ENCODE data around the gene KBTBD3.

Gene KBTBD3, protein sequence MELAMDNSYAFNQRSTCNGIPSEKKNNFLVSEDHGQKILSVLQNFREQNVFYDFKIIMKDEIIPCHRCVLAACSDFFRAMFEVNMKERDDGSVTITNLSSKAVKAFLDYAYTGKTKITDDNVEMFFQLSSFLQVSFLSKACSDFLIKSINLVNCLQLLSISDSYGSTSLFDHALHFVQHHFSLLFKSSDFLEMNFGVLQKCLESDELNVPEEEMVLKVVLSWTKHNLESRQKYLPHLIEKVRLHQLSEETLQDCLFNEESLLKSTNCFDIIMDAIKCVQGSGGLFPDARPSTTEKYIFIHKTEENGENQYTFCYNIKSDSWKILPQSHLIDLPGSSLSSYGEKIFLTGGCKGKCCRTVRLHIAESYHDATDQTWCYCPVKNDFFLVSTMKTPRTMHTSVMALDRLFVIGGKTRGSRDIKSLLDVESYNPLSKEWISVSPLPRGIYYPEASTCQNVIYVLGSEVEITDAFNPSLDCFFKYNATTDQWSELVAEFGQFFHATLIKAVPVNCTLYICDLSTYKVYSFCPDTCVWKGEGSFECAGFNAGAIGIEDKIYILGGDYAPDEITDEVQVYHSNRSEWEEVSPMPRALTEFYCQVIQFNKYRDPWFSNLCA

DNA sequence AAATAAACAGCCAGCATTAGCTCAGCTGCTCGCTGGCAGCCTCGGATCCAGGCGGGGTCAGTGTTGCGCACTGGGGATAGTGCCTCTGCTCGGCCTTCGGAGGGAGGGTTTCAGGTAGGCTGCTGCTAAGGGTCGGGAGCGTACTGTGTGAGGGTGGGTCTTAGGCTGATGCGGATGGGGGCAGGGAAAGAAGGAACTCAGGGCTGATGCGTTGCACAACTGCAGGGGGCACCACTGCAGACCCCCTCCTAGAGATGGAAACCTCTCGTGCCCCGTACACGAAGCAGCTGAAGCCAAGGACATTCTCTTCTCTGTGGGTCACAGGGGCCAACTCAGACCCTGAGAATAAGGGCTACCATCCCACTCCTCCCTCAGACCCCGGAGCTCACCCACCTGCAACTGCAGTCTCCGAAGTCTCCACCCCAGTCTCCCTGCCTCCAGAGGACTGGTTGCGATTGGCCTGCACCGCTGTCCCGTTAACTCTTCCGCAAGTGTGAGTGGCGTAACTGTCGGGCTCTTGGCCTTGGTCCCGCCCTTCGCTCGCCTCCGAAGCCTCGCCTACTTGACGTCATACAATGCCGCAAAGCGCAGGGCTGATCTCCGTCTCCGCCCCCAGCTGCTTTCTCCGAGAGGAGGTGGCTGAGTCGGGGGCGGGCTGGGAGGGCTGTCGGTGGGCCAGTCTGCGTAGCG lies at the start of gene KBTBD3:
TSS of gene KBTBD3 (minus strand) at position 429 of the 690 bp plus-strand sequence. CDS start 18,250 bp downstream, outside the sequence.
- peak; percentile 98 for DNase-seq (ENCODE audit: low spot score)

DNA sequence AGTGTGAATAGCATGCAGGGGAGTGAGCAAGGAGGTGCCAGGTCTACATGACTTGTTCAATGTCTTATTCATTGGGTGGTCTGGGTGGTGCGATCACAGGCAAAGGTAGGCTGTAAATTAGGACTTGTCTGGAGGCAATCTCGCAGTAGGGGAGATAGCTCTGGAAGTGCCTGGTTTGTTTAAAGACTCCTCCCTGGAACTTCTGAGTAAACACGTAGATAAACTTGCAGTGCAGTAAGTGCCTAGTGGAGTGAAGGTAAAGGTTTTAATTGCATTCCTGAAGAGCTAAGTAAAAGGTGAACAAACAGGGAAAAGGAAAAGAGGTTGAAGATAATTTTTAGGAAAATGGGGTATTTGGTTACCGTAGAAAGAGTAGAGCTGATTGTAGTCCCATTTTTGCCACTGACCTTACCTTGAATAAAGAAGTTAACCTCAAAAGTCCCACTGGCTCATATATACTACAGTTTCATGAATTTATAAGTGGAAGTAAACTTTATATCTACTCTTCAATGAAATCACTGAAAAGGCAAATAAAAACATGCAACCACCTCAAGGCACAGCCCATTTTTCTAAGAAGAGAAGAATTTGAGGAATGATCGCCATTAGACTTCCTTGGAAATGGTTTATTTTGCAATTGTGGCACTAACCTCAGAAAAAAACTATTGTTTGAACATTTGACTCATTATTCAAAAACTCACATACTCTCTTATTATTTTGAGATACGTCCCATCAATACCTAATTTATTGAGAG lies 44.6 kb upstream of the KBTBD3 start:
- no peak for DNase-seq (ENCODE audit: low spot score)

DNA sequence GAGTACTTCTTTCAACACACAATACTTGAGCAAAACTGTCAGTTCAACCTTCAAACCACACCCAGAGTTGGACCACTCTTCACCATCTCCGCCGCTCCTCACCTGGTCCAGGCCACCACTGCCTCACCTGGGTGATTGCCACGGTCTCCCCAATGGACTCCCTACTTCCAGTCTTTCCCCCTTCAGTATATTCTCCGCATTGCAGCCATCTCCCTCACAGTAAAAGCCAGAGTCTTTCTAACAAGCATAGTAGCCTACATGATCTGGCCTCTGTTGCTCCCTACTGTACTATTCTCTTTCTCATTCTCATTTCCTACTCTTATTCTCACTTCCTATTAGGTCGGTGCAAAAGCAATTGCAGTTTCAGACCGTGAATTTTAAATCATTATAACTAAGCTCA lies 28.8 kb upstream of the KBTBD3 start:
- DNase-seq (ENCODE audit: low spot score), result no peak

DNA sequence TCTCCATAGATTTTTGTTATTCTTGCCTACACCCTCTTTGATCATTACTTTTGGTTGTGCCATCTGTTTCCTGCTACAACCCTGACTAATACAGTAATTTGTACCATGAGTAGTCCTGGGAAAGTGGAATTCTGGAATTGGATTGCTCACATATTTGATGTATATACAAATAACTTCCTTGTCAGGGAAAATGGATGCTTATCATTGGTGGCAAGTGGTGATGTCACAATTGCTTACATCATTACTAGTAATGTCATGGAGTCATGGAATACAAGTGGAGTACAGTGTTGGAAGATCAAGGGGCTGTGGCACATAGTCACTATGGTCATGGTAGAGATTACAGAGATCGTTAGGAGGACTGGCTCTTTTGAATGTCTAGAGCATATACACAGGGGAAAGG lies 24.7 kb upstream of the KBTBD3 start:
- DNase-seq (ENCODE audit: low spot score), result no peak

DNA sequence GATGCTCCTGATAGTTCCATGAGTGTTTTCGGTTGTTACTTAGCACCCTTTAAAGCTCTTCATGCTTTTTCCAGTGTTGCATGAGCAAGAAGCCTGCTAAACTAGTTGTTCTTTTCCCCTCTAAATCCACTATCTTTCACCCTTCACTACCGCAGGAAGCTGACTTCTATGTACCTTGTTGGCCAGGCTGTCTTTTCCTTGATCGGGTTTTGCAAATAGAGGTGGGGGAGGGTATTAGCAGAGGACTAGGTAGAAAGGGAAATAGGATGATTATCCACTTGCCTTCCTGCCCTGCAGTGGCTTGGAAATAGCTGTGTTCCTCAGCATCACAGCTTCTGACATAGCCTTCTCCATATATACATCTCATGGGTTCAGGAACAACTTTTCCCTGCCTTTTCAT lies 24.2 kb upstream of the KBTBD3 start:
- DNase-seq (ENCODE audit: low spot score), result no peak

DNA sequence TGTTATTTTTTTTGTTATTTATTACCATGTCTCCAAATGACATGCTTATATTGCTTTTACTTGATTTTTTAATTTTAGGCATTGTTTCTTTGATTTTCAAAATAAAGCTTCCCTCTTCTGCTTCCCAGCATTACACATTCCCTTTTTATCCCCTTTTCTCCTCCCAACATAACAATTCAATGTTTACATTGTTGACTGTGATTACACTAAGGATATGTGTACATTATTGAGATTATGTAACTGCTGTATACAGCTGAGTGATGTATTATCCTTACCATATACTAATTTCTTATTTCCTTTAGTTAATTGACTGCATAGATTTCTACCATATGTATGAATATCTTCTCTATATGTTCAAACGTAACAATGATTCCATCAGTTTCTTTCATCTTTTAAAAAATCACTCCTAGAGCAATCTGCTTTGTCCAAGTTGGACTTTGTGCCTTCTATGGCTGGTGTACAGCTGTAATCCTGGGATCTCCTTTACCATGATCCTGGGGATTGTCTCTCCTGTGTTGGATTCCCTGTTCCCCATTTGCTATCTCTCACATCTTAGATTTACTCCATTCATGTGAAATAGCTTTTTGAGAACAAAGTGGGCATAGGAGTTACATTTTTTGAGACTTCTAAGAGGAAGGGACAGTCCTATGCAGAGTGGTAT lies 21.9 kb upstream of the KBTBD3 start:
- DNase-seq (ENCODE audit: low spot score), result no peak

DNA sequence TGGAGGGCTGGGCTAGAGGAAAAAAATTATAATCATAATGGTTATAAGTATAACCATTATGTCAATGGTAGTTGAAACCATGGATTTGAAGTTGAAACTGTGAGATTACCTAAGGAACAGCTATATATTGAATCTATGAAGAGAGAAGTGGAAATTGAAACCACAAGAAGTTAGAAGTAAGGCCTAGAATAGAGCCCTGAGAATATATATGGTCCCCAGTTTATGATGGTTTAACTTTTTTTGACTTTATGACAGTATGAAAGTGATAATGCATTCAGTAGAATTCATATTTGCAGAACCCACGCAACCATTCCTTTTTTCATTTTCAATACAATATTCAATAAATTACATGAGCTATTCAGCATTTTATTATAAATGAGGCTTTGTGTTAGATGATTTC lies 15.3 kb upstream of the KBTBD3 start:
- no peak for DNase-seq (ENCODE audit: low spot score)

DNA sequence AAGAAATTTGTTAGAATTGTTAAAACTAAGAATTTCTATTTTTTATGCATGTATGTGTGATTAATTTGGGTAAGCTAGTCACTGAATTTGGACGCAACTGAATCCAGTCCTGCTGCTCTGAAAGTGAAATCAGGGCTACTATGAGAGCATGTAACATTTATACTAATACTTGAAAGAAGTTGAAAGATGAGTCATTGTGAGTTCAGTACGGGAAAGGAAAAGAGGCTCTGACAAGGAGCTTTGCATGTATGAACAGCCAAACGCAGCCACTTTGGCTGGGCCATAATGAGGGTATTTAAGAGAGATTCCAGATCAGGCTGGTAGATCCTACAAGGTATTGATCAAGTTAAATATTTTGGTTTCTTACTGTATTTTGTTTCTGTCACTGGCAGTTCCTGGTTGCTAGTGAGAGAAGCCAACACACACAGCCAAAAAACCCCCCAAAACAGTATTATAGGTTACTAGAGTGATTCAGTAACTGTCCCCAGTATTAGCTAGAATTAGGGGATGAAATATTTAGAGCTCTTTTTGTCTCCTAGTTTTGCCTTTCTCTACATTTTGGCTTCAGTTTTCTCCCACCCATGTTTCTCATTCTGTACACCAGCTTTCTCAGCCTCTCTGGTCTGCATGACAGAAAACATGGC lies 14.5 kb upstream of the KBTBD3 start:
- peak; percentile 3 for DNase-seq (ENCODE audit: low spot score)

DNA sequence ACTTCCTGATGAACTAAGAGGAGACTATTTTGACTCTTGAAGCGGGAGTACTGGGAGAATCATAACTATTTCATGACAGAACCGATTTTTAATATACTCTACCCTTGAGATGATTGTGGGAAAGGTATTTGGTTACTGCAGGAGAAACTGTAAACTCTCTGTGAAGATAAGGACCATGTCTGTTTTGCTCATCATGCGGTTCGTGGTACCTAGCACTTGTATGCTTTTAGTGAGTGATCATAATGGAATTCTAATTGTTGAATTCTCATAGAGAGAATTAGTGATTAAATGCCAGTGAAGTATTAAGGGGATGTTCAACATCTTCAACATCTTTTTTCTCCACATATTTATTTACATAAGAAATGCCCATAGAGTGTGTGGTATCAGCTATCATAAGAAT lies 11.7 kb upstream of the KBTBD3 start:
- DNase-seq (ENCODE audit: low spot score), result no peak

DNA sequence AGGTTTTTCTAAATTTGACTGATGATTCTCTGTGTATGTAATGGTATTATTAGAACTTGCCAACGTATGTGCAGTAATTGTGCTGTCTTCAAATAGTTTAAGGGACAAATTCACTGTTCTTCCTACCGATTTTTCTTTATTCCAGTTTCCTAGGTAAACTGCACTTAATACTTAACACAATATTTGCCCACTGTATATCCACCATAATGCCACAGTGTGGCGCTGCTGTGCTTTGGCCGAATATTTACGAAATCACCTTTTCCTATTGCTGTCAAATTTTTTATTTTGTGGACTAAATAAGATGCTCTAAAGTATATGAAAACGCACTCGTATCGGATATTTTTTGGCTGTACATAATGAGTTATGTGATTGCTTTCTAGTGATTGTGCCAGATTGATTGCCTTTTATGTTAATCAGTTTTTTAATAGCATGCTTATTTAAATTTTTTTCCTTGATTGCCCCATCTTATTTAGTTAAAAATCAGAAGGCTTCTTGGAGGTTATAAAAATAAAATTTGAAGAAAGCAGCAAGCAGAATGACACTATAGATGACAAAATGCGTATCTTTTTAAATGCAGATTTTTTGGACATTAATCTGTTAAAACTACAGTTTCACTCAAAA lies 10.8 kb upstream of the KBTBD3 start:
- DNase-seq (ENCODE audit: low spot score), result peak; percentile 50

DNA sequence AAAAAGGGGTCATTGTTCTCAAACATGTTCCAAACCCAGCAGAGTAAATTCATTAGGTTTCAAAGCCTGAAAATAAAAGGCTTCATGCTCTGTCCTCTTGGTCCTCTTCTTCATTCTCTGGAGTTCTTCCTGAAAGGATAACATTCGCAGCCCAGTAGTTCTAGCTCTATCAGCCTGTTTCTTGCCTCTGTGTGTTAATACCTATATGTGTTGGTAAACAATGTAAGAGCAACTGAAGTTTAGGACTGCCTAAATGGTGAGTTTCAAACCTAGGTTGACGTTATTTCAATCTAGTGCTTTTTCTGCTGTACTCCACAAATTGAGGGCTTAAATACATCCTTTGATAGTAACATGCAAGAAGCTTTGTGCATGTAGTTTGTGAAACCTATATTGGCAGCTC lies 9.7 kb upstream of the KBTBD3 start:
- DNase-seq (ENCODE audit: low spot score), result no peak

DNA sequence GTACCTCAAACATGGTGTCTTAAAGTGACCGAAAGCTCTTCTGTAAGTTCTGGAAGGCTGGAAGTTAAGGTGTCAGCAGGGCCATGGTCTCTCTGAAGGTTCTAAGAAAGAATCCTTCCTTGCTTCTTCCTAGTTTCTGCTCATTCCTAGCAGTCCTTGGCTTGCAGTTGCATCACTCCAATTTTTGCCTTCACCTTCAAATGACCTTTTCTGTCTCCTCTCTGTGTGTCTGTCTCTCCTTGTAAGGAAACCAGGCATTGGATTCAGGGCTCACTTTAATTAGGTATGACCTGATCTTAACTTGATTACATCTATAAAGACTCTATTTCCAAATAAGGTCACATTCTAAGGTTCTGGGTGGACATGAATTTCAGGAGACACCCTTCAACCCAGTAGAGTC lies 9.0 kb upstream of the KBTBD3 start:
- DNase-seq (ENCODE audit: low spot score), result no peak

DNA sequence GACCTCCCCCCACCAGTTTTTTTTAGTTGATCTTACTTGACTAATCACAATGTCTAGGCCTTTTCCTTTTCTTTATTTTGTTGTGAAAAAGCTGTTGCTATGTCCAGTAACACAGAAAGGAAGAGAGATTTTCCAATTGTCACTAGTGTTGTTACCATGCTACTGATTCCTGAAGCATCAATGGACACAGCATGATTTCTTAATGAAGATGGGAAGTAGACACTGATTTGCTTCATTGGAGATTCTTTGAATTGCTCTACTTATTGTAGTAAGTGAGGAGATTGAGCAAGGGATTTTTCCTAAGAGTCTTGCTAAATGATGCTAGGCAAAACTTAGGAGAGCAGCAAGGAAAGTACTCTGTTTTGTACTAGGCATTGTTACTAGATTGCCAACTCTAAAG lies 4.9 kb upstream of the KBTBD3 start:
- no peak for DNase-seq (ENCODE audit: low spot score)

DNA sequence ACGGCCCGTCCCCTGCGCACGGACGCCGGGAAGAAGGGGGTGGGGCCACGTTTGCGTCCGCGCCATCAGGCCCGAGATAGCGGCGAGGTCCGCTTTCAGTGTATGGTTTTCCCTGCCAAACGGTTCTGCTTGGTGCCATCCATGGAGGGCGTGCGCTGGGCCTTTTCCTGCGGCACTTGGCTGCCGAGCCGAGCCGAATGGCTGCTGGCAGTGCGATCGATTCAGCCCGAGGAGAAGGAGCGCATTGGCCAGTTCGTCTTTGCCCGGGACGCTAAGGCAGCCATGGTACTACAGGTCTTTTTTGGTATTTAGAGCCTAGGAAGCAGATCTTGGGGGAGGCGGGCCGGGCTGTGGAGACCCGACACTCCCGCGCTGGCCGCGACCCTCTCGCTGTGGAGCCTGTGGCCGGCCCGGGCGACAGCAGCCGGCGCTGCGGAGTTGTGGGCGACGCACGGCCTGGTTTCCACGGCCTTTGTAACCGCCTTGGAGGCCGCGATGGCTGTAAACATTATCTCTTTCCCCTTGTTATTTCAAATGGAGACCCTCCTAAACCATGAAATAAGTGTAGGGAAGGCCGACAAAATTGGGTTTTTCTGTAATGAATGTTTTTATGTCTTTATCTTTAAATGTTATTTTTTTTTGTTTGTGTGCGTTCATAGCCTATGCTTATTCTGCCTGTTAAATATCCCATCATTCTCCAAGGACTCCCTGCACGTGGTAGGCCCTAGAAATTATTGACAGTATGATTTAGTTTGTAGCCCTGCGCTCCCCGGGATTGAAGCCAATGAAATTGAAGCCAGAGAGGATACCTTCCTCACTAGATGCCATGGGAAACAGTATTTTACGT lies 685 bp upstream of the KBTBD3 start, which contains the start of gene AASDHPPT:
TSS of gene AASDHPPT (plus strand) at position 54 of the 847 bp plus-strand sequence. CDS start at position 103, 49 bp downstream.
- DNase-seq (ENCODE audit: low spot score), result no peak

DNA sequence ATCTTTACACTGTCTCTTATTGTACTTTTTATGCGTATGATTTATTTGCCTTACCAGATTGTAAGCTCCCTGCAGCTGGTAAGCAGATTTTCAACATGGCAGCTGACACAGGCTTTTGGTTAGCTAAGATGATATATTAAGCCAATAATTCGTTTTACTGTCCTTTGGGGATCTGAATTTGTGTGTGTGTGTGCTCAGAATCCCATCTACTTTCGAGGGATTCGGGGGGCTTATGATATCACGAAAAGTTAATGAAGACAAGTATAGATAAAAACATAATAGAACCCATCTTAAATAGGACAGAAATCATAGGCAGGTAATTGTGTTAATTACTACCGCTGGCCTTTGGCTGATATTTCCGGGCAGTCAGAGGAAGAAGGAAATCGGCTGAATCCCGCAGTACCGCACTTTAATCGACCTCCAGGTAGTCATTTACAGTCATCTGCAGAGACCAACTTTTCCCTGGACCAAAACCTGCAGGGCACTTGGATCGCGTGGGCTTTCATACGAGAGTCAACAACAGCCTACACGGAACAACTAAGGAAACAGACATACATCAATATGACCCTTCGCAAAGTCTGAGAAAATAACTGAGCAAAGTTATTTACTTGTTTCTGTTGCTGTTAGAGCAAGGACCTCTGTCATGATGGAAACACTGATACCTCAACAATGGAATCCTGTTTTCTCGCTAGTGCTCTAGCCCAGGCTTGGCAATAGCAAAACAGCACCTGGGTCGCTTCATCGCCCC lies 802 bp downstream of the KBTBD3 start:
- no peak for DNase-seq (ENCODE audit: low spot score)

DNA sequence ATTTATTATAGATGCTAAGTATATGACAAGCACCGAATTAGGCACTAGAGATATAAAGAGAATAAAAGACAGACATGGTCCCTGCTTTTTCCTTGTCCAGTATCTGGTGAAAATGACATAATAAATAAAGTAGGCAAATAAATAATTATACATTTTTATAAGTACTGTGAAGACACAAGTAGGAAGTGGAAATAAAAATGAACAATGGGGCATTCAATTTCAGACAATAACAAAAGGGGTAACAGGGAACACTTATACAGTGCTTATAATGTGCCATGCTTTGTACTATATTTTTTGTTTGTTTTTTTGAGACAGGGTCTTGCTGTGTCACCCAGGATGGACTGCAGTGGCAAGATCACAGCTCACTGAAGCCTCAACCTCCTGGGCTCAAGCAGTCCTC lies 4.3 kb downstream of the KBTBD3 start:
- no peak for DNase-seq (ENCODE audit: low spot score)

DNA sequence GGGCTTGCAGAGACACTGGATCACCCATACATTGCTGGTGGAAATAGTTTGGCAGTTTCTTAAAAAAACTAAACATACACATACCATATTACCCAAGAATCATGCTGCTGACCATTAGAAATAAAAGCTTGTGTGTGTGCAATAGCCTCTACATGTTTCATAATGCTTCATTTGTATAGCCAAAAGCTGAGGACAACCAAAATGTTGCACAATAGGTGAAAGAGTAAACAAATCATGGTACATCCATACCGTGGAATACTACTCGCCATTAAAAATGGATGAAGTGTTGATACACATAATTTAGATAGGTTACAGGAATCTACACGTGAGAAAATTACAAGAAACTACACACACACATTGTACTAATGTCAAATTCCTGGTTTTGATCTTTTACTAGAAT lies 6.5 kb downstream of the KBTBD3 start:
- DNase-seq (ENCODE audit: low spot score), result no peak

DNA sequence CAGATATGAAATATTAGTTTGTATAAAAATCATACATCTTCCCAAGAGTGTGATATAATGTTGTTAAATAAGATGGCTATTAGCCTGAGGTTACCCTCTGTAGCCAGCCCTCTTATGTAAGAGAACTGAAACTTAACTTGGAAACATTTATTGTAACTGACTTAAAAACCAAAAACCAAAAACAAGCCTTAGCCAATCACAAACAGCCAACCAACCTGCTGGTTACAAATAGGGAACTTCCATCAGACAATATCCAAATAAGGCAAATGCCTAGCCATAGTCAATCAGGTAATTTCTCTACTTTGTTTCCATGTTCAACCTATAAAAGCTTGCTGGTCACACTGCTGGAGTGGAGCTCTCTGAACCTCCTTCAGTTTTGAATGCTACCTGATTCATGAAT lies 14.1 kb downstream of the KBTBD3 start:
- DNase-seq (ENCODE audit: low spot score), result no peak

Measured in CD4-positive, alpha-beta T cell treated with Interleukin-2 at 100 ng/mL for 4 hours (primary cell).